IPS DF 6.9 (cell line): Measurements from ENCODE around the gene ZBTB49.

Source experiments
- DNase-seq: peaks from one replicate; pipeline ENCODE4 v3.0.0-alpha.2; 2013; ENCODE audit warnings: low read depth, low spot score
- H3K27ac ChIP-seq: one replicate; pipeline ENCODE4 v1.5.1; 2013; ENCODE audit warnings: low read length, control low read depth
- H3K27me3 ChIP-seq: 2 replicates; pipeline ENCODE4 v1.6.1; 2013; ENCODE audit warnings: mild to moderate bottlenecking, low read length; ENCODE audit not compliant: control insufficient read depth, insufficient read depth
- H3K36me3 ChIP-seq: 2 replicates; pipeline ENCODE4 v1.6.1; 2013; ENCODE audit warnings: low read length; ENCODE audit not compliant: control insufficient read depth, insufficient read depth
- H3K4me1 ChIP-seq: 2 replicates; pipeline ENCODE4 v1.6.1; 2013; ENCODE audit warnings: low read length; ENCODE audit not compliant: control insufficient read depth, insufficient read depth
- H3K4me3 ChIP-seq: 2 replicates; pipeline ENCODE4 v1.5.1; 2013; ENCODE audit warnings: mild to moderate bottlenecking, low read length
- H3K9me3 ChIP-seq: 2 replicates; pipeline ENCODE4 v1.6.1; 2013; ENCODE audit warnings: low read length, inconsistent platforms; ENCODE audit not compliant: control insufficient read depth, insufficient read depth
- WGBS: extraction: QIAGEN DNeasy Blood & Tissue Kit; methylation state at CpG from one replicate; pipeline ENCODE4 v1.1.7; 2013; ENCODE audit warnings: mixed read lengths, missing lambda C conversion rate; ENCODE audit not compliant: insufficient read length, insufficient coverage; 5-methylcytosine and 5-hydroxymethylcytosine counted together

Gene ZBTB49

DNA sequence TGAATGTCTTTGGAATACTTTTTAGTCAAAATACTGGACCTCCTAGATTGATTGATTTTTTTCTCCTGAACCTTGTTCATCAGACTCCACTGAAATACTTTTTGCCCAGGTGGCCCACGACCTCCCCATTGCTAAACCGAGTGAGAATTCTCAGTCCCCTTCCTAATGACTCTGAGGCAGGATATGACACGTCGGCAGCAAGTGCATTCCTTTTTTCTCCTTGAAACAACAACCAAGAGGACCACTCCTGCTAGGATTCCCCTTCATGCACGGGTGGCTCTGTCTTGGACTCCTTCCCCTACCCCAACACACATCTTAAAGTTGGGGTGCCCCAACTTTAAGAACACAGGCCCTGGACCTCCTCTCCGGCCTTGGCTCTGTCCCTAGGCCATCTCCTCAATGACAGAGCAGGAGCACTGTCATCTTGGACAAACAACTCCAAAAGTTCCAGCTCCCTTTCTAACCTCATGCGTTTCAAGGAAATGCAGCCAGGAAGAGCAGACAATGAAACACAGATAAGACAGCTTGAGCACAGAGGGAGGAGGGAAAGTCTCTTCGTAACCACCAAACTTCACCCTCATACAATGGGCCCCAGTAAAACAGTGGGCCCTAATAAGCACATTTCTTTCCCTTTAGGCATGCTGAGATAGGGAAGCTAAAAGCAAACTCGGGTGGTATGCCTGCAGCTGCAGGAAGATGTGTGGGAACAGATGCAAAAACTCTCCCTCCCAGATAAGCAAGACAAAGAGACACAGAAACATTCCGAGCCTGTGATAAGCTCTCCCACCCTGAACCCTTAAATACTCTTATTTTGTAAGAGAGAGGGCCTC lies 33.9 kb downstream of the ZBTB49 start:
- Histone ChIP-seq H3K36me3 (no peaks in the 10 kb centered on the region), H3K27ac (no peak overlapping the region), H3K27me3 (no peaks in the 10 kb centered on the region), H3K4me3 (no peak overlapping the region), H3K4me1 (no peaks in the 10 kb centered on the region), H3K9me3 (no peaks in the 10 kb centered on the region)
- no peak for DNase-seq
- WGBS, result no CpG with 5 or more reads among the region's 10 CpGs

- no CpG with 5 or more reads among the region's 5 CpGs for WGBS
Observed at GRCh38 chr4:4325321-4325720, 35.3 kb downstream of the ZBTB49 start.

DNA sequence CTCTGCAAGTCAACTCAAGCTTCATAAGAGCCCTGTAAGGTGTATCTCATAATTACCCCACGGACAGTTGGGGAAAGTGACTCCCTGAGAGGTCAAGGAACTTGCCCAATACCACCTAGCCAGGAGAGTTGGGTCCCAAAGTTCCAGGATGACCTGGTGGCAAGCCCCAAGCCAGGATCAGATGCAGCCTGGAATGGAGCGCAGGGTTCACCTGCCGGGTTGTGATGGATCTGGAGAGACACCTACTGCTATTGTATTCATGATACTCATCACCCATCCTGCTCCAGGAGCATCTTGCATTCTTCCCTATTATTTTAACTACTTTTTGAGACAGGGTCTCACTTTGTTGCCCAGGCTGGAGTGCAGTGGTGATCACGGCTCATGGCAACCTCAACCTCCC lies 36.1 kb downstream of the ZBTB49 start:
- Histone ChIP-seq H3K4me1 (no peaks in the 10 kb centered on the region), H3K36me3 (no peaks in the 10 kb centered on the region), H3K4me3 (no peak overlapping the region), H3K27ac (no peak overlapping the region), H3K27me3 (no peaks in the 10 kb centered on the region), H3K9me3 (no peaks in the 10 kb centered on the region)
- no peak for DNase-seq
- no CpG with 5 or more reads among the region's 4 CpGs for WGBS

More at GRCh38 chr4:4325321-4325720, 35.3 kb downstream of the ZBTB49 start:
- Histone ChIP-seq H3K4me1 (no peaks in the 10 kb centered on the region), H3K27ac (no peak overlapping the region), H3K9me3 (no peaks in the 10 kb centered on the region), H3K27me3 (no peaks in the 10 kb centered on the region), H3K4me3 (no peak overlapping the region), H3K36me3 (no peaks in the 10 kb centered on the region)
- DNase-seq, result no peak

GRCh38 chr4:4327652-4328121 lies 37.6 kb downstream of the ZBTB49 start:
- Histone ChIP-seq H3K36me3 (no peaks in the 10 kb centered on the region), H3K9me3 (no peaks in the 10 kb centered on the region), H3K27me3 (no peaks in the 10 kb centered on the region), H3K27ac (no peak overlapping the region), H3K4me3 (no peak overlapping the region), H3K4me1 (no peaks in the 10 kb centered on the region)
- WGBS, result no CpG with 5 or more reads among the region's 22 CpGs
- DNase-seq, result peak; percentile 58

DNA sequence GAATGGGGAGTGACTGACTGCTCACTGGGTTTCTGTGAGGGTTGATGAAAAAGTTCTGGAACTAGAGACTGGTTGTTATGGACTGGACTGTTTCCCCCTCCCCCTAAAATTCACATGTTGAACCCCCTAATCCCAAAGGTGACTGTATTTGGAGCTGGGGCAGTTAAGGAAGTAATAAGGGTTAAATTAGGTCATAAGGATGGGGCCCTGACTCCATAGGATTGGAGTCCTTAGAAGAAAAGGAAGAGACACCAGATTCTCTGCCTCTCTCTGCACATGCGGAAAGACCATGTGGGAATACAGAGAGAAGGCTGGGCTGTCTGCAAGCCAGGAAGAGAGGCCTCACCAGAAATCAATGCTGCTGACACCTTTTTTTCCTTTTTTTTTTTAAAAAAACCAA lies 38.2 kb downstream of the ZBTB49 start:
- no peaks in the 10 kb centered on the region for H3K27me3 ChIP-seq
- H3K27ac ChIP-seq, result no peak overlapping the region
- no peaks in the 10 kb centered on the region for H3K4me1 ChIP-seq
- no peak for DNase-seq
- no peak overlapping the region for H3K4me3 ChIP-seq
- WGBS, result no CpG with 5 or more reads among the region's 1 CpG
- H3K36me3 ChIP-seq, result no peaks in the 10 kb centered on the region
- H3K9me3 ChIP-seq, result no peaks in the 10 kb centered on the region

GRCh38 chr4:4328840-4329239 lies 38.8 kb downstream of the ZBTB49 start:
- no CpG with 5 or more reads among the region's 4 CpGs for WGBS
- Histone ChIP-seq H3K27me3 (no peaks in the 10 kb centered on the region), H3K4me1 (no peaks in the 10 kb centered on the region), H3K9me3 (no peaks in the 10 kb centered on the region), H3K36me3 (no peaks in the 10 kb centered on the region), H3K27ac (no peak overlapping the region), H3K4me3 (no peak overlapping the region)
- DNase-seq, result no peak

- Histone ChIP-seq H3K4me3 (no peak overlapping the region), H3K27me3 (no peaks in the 10 kb centered on the region), H3K27ac (no peak overlapping the region), H3K36me3 (no peaks in the 10 kb centered on the region), H3K4me1 (no peaks in the 10 kb centered on the region), H3K9me3 (no peaks in the 10 kb centered on the region)
- no peak for DNase-seq
- no CpG with 5 or more reads among the region's 10 CpGs for WGBS
Observed at GRCh38 chr4:4329496-4329895, 39.4 kb downstream of the ZBTB49 start.

DNA sequence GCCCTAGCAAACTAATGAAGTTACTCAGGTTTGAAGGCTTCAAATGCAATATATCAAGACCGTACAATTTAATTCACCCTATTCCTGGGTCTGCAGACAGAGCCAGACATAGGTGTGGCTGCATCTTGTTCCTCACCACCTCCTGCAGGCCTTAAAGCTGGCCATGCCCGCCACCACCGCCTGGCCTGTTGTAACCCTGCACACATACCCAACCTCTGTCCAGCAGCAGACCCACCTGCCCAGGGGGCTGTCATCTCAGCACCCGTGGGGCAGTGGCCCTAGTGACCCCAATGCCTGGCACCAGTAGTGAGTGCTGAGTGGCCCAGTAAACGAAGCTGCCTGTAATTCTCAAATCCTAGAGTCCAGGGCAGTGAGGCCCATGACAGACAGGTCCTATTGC lies 40.7 kb downstream of the ZBTB49 start:
- Histone ChIP-seq H3K27me3 (no peaks in the 10 kb centered on the region), H3K36me3 (no peaks in the 10 kb centered on the region), H3K27ac (no peak overlapping the region), H3K4me3 (no peak overlapping the region), H3K4me1 (no peaks in the 10 kb centered on the region), H3K9me3 (no peaks in the 10 kb centered on the region)
- no CpG with 5 or more reads among the region's 5 CpGs for WGBS
- no peak for DNase-seq

GRCh38 chr4:4332529-4332928 lies 42.5 kb downstream of the ZBTB49 start:
- Histone ChIP-seq H3K4me3 (no peak overlapping the region), H3K27ac (no peak overlapping the region), H3K4me1 (no peaks in the 10 kb centered on the region), H3K9me3 (no peaks in the 10 kb centered on the region), H3K27me3 (no peaks in the 10 kb centered on the region), H3K36me3 (no peaks in the 10 kb centered on the region)
- DNase-seq, result no peak
- no CpG with 5 or more reads among the region's 3 CpGs for WGBS

- Histone ChIP-seq H3K4me3 (no peak overlapping the region), H3K4me1 (no peaks in the 10 kb centered on the region), H3K9me3 (no peaks in the 10 kb centered on the region), H3K27ac (no peak overlapping the region), H3K27me3 (no peaks in the 10 kb centered on the region), H3K36me3 (no peaks in the 10 kb centered on the region)
- DNase-seq, result no peak
- no CpG with 5 or more reads among the region's 11 CpGs for WGBS
Observed at GRCh38 chr4:4333265-4333706, 43.2 kb downstream of the ZBTB49 start.
